Thyroid gland (tissue), 4 donors: ENCODE measurements around the gene INPP5A.

Experiments used
- POLR2A ChIP-seq, 2 donors: fragments of 450-650 bp; IDR thresholded peaks; one replicate each; pipeline ENCODE4 v1.6.1; 2017; ENCODE audit warnings: antibody characterized with exemption in 2 of 2, mild to moderate bottlenecking in 2 of 2, moderate library complexity in 1 of 2
- TF ChIP-seq, protein P1 (sequence below), 6 experiments: fragments of 200-600 bp in 3 of 6; fragments of 450-650 bp in 3 of 6; sonication (generic) in 3 of 6; IDR thresholded peaks; one replicate each; pipeline ENCODE4 v1.5.1; 2016 to 2019; ENCODE audit warnings: antibody characterized with exemption in 6 of 6, mild to moderate bottlenecking in 2 of 6, inconsistent platforms in 1 of 6, moderate library complexity in 1 of 6

GRCh38 chr10:132494866-132495630 is 42.5 kb upstream of the INPP5A start:
- TF ChIP-seq, protein P1, sequence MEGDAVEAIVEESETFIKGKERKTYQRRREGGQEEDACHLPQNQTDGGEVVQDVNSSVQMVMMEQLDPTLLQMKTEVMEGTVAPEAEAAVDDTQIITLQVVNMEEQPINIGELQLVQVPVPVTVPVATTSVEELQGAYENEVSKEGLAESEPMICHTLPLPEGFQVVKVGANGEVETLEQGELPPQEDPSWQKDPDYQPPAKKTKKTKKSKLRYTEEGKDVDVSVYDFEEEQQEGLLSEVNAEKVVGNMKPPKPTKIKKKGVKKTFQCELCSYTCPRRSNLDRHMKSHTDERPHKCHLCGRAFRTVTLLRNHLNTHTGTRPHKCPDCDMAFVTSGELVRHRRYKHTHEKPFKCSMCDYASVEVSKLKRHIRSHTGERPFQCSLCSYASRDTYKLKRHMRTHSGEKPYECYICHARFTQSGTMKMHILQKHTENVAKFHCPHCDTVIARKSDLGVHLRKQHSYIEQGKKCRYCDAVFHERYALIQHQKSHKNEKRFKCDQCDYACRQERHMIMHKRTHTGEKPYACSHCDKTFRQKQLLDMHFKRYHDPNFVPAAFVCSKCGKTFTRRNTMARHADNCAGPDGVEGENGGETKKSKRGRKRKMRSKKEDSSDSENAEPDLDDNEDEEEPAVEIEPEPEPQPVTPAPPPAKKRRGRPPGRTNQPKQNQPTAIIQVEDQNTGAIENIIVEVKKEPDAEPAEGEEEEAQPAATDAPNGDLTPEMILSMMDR (IDR thresholded peaks at IDR 0.05): no peak
- no peak for TF ChIP-seq POLR2A (IDR thresholded peaks at IDR 0.05)
